PC-3 (cell line): ENCODE data around the gene NDUFB10. TPM values are rescaled to one million over a fixed set of nuclear protein-coding genes. Genes with fewer than 3 reads are reported as not detected.

Experiments
- ATAC-seq: fragments of 200-7000 bp; cut with Tn5 transposase; 2 replicates; pipeline ENCODE4 v1.9.1; 2020; ENCODE audit warnings: mild to moderate bottlenecking, moderate library complexity
- BruUV-seq: library from RNA; stranded (reverse); fragments of 400-500 nt; replicated peaks from 2 replicates; lab custom pipeline; 2021; lab: Mats Ljungman, UMichigan
- CTCF ChIA-PET: fragments of 300-600 bp; sonication (Branson Sonifier 250); formaldehyde crosslinking; loops from one replicate; lab custom pipeline; 2022; ENCODE audit warnings: antibody characterized with exemption; lab: Charles Lee
- POLR2A ChIA-PET: fragments of 300-600 bp; sonication (Branson Sonifier 250); formaldehyde crosslinking; loops from one replicate; lab custom pipeline; 2022; ENCODE audit warnings: antibody characterized with exemption; ENCODE audit not compliant: unreplicated experiment; lab: Charles Lee
- DNase-seq: peaks from one replicate; pipeline ENCODE4 v3.0.0-alpha.2; 2015
- H2AFZ ChIP-seq: fragments of 300-600 bp; sonication (generic); 2 replicates; pipeline ENCODE4 v1.6.0; 2016; ENCODE audit warnings: antibody characterized with exemption, low read length
- H3F3A ChIP-seq: fragments of 300-600 bp; sonication (generic); one replicate; pipeline ENCODE4 v1.6.0; 2017; ENCODE audit warnings: antibody characterized with exemption, low read length, control low read depth, mild to moderate bottlenecking; ENCODE audit not compliant: unreplicated experiment
- H3K27ac ChIP-seq: fragments of 300-600 bp; sonication (generic); 2 replicates; pipeline ENCODE4 v1.5.1; 2016; ENCODE audit warnings: mild to moderate bottlenecking, low read length
- H3K27me3 ChIP-seq: fragments of 300-600 bp; sonication (generic); 2 replicates; pipeline ENCODE4 v1.6.1; 2016; ENCODE audit warnings: low read length, mixed read lengths
- H3K36me3 ChIP-seq: fragments of 300-600 bp; sonication (generic); 2 replicates; pipeline ENCODE4 v1.6.1; 2016; ENCODE audit warnings: low read depth, mixed run types, low read length, mixed read lengths
- H3K4me1 ChIP-seq: fragments of 300-600 bp; sonication (generic); 2 replicates; pipeline ENCODE4 v1.5.1; 2016; ENCODE audit warnings: low read length; ENCODE audit not compliant: insufficient read depth
- H3K4me2 ChIP-seq: fragments of 300-600 bp; sonication (generic); 2 replicates; pipeline ENCODE4 v1.6.0; 2016; ENCODE audit warnings: low read length
- H3K4me3 ChIP-seq: fragments of 300-600 bp; sonication (generic); 2 replicates; pipeline ENCODE4 v1.5.1; 2016; ENCODE audit warnings: mild to moderate bottlenecking, low read length, mixed read lengths
- H3K79me2 ChIP-seq: fragments of 300-600 bp; sonication (generic); 2 replicates; pipeline ENCODE4 v1.6.1; 2017; ENCODE audit warnings: low read length, mixed read lengths
- H3K9ac ChIP-seq: fragments of 300-600 bp; sonication (generic); 2 replicates; pipeline ENCODE4 v1.6.0; 2016; ENCODE audit warnings: mild to moderate bottlenecking, low read length
- H3K9me2 ChIP-seq: fragments of 300-600 bp; sonication (generic); replicated peaks from 2 replicates; pipeline ENCODE4 v1.6.1; 2016; ENCODE audit warnings: mixed run types, low read length, mixed read lengths
- H3K9me3 ChIP-seq: fragments of 300-600 bp; sonication (generic); 2 replicates; pipeline ENCODE4 v1.6.1; 2016; ENCODE audit warnings: low read length, mixed read lengths
- H4K20me1 ChIP-seq: fragments of 300-600 bp; sonication (generic); 2 replicates; pipeline ENCODE4 v1.6.1; 2016; ENCODE audit warnings: low read length, mixed read lengths
- EZH2 ChIP-seq: fragments of 300-600 bp; sonication (generic); IDR thresholded peaks from one replicate; pipeline ENCODE4 v1.6.1; 2017; ENCODE audit warnings: antibody characterized with exemption, mild to moderate bottlenecking, low read length; ENCODE audit not compliant: unreplicated experiment
- EZH2phosphoT487 ChIP-seq: fragments of 300-600 bp; sonication (generic); IDR thresholded peaks from 2 replicates; pipeline ENCODE4 v1.6.1; 2018; ENCODE audit warnings: mild to moderate bottlenecking, antibody characterized with exemption, low read length, borderline replicate concordance
- intact Hi-C: fragments of 100-400 bp; cut with micrococcal nuclease; formaldehyde crosslinking; loops from 2 replicates; pipeline ENCODE4 v1.9.0; 2023
- total RNA-seq: library from RNA; depleted of rRNA; stranded (reverse); fragments of >200 nt; gene quantifications from 2 replicates; pipeline ENCODE4 v1.2.3, GENCODE V29; 2014
- TF ChIP-seq, protein P1 (sequence below): fragments of 300-600 bp; sonication (generic); conservative IDR thresholded peaks from 2 replicates; pipeline ENCODE4 v1.5.1; 2017; ENCODE audit warnings: antibody characterized with exemption, low read depth, mild to moderate bottlenecking, low read length

Gene NDUFB10
- total RNA-seq, 1 experiment from 2014 or later = 530 TPM

DNA sequence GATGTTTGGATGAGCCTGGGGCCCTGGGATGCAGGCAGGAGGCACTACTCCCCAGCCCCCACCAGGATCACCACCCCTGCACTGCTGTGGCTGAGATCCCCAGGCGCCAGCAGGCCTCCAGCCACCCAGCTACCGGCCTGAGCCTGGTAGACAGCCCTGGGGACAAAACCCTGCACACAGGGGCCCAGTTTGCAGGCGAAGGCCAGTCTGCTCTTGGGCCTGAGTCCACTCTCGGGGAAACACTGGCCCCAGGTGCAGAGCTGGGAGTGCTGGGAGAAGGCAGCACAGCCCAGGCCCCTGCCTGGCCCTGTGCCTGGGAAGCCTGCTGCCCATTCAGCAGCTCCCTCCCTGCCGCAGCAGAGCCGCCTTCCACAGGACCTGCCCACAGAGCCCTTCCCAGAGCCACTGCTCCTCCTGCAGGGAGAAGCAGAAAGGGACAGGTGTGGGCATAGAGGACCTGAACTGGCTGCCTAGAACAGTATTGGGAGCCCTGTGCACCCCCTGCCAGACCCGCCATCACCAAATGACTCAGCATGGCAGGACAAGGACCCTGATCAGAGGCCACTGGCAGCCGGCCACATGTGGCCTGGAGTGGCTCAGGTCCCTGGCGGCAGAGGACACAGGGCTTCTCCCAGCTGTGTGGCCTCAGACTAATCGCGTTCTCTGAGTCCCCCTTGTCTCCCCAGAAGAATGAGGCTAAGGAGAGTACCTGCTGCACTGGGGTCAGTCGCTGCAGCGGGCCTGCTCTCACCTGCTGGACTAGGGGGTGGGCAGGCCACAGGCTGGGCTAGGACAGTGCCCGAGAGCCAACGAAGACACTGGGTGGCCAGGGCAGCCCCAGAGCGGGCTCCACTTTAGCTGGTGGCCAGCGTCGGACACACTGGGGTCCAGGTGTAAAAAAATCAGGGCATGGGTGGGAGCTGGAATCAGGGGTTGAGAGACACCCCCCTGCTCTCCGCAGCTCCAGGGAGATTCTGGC, 27.0 kb upstream of the NDUFB10 start:
- ChIA-PET POLR2A (no interaction called here), CTCF (interaction anchor here (0.6 kb wide), 3 partner anchors 9 to 1166 kb away, joined by 3 to 4 read pairs (median 3); no protein-coding TSS in a partner anchor)
- H3K4me2 ChIP-seq = no peak overlapping the region
- DNase-seq = peak; percentile 54
- no peaks in the 10 kb centered on the region for H3K79me2 ChIP-seq
- no peak overlapping the region for H2AFZ ChIP-seq
- no peak overlapping the region for H3K9ac ChIP-seq
- no peak overlapping the region for H3K27ac ChIP-seq
- H3K4me3 ChIP-seq = no peak overlapping the region
- H3F3A ChIP-seq = no peaks in the 10 kb centered on the region
- TF ChIP-seq, protein P1, sequence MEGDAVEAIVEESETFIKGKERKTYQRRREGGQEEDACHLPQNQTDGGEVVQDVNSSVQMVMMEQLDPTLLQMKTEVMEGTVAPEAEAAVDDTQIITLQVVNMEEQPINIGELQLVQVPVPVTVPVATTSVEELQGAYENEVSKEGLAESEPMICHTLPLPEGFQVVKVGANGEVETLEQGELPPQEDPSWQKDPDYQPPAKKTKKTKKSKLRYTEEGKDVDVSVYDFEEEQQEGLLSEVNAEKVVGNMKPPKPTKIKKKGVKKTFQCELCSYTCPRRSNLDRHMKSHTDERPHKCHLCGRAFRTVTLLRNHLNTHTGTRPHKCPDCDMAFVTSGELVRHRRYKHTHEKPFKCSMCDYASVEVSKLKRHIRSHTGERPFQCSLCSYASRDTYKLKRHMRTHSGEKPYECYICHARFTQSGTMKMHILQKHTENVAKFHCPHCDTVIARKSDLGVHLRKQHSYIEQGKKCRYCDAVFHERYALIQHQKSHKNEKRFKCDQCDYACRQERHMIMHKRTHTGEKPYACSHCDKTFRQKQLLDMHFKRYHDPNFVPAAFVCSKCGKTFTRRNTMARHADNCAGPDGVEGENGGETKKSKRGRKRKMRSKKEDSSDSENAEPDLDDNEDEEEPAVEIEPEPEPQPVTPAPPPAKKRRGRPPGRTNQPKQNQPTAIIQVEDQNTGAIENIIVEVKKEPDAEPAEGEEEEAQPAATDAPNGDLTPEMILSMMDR = peak; percentile 44
- TF ChIP-seq EZH2 = no peak
- no peaks in the 10 kb centered on the region for H3K9me3 ChIP-seq
- no peaks in the 10 kb centered on the region for H4K20me1 ChIP-seq
- peak; percentile 68 for ATAC-seq
- peaks cover 8% of the 10 kb centered on the region for H3K4me1 ChIP-seq
- no peaks in the 10 kb centered on the region for H3K27me3 ChIP-seq
- no TSS peak for BruUV-seq
- no peaks in the 10 kb centered on the region for H3K36me3 ChIP-seq
- H3K9me2 ChIP-seq = no peaks in the 10 kb centered on the region
- intact Hi-C loops = loop anchor here (1.0 kb wide), 1 partner anchor 69 kb away; no protein-coding TSS in a partner anchor

DNA sequence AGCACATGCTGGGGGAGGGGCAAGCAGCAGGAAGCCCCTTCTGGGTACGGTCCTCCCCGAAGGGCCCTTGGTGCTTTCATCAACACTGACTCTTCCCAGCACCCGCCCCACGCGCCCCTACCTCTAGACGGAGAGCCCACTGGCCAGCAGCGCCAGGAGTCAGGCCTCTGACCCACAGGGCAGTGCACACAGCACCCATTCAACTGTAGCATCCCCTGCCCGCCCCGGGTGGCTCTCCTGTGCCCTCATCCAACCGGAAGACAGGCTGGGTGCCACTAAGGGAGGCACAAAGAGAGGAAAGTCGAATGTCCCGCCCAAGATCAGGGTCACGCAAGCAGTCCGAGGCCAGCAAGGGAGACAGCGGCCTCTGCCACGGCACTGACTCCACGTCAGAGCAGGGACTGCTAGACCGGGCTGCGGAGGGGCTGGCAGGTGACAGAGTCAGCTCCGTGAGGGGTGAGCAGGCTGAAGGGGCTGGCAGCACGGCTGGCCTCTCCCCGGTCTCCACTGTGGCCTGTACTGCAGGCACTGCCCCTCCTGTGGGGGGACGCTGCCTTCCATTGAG, 26.2 kb upstream of the NDUFB10 start:
- no peak overlapping the region for H3K4me2 ChIP-seq
- H2AFZ ChIP-seq = no peak overlapping the region
- ATAC-seq = no peak
- ChIA-PET CTCF (no interaction called here), POLR2A (no interaction called here)
- no peak overlapping the region for H3K4me3 ChIP-seq
- H3K4me1 ChIP-seq = peaks cover 8% of the 10 kb centered on the region
- H3K36me3 ChIP-seq = no peaks in the 10 kb centered on the region
- H3K9me2 ChIP-seq = no peaks in the 10 kb centered on the region
- intact Hi-C loops = no loop called here
- no TSS peak for BruUV-seq
- no peak for TF ChIP-seq EZH2
- no peak for TF ChIP-seq EZH2phosphoT487
- TF ChIP-seq, protein P1 = no peak
- H3K27ac ChIP-seq = no peak overlapping the region
- H3K79me2 ChIP-seq = no peaks in the 10 kb centered on the region
- no peaks in the 10 kb centered on the region for H3K9me3 ChIP-seq
- no peaks in the 10 kb centered on the region for H4K20me1 ChIP-seq
- no peaks in the 10 kb centered on the region for H3K27me3 ChIP-seq
- no peak for DNase-seq
- no peaks in the 10 kb centered on the region for H3F3A ChIP-seq
- H3K9ac ChIP-seq = no peak overlapping the region
